HepG2 (cell line): ENCODE measurements around the gene FASTK. TPM values are rescaled to one million over a fixed set of nuclear protein-coding genes. Genes with fewer than 3 reads are reported as not detected.

Experiments used
- ATAC-seq: fragments of 200-7000 bp; cut with Tn5 transposase; 3 replicates; pipeline ENCODE4 v1.9.1; 2020; ENCODE audit warnings: mild to moderate bottlenecking, moderate library complexity
- BruUV-seq: library from RNA; stranded (reverse); fragments of 400-500 nt; replicated peaks from 2 replicates; lab custom pipeline; 2021; lab: Mats Ljungman, UMichigan
- CTCF ChIA-PET: fragments of 300-600 bp; formaldehyde crosslinking; extraction: SDS; loops from one replicate; lab custom pipeline; 2021; ENCODE audit warnings: low total read pairs, inconsistent platforms, low intra/inter-chr PET ratio; lab: Yijun Ruan, JAX
- POLR2A ChIA-PET: fragments of 350-600 bp; sonication (Branson Sonifier 250); formaldehyde crosslinking; loops from one replicate; lab custom pipeline; 2020; ENCODE audit warnings: antibody characterized with exemption, inconsistent platforms; lab: Yijun Ruan, JAX
- DNase-seq: peaks from one replicate; pipeline ENCODE4 v3.0.0-alpha.2; 2015; ENCODE audit warnings: low spot score
- FAIRE-seq: peaks from 3 replicates; lab custom pipeline; 2011; peaks lifted over from hg19 to GRCh38; lab: Jason Lieb, UNC
- H2AFZ ChIP-seq: one replicate; pipeline ENCODE4 v1.6.1; 2011; ENCODE audit warnings: low read length, inconsistent platforms
- H3K27ac ChIP-seq: fragments of 300-600 bp; 3 replicates; pipeline ENCODE4 v1.8.0; 2011; ENCODE audit warnings: mixed run types, mild to moderate bottlenecking, mixed read lengths, low read length, inconsistent platforms; ENCODE audit not compliant: insufficient read depth; ENCODE audit errors: extremely low read length
- H3K27me3 ChIP-seq, 2 experiments: fragments of 200-600 bp in 1 of 2; 2 replicates in 1 of 2; 3 replicates in 1 of 2; pipeline versions ENCODE4 v1.6.0 to v1.8.0; 2011; ENCODE audit warnings: low read length in 2 of 2, mild to moderate bottlenecking in 2 of 2, moderate library complexity in 2 of 2, inconsistent platforms in 1 of 2; ENCODE audit not compliant: insufficient read depth in 2 of 2, control insufficient read depth in 1 of 2
- H3K36me3 ChIP-seq, 2 experiments: fragments of 200-600 bp in 1 of 2; replicated peaks in 1 of 2; 2 replicates in 1 of 2; 3 replicates in 1 of 2; pipeline versions ENCODE4 v1.5.1 to v1.8.0; 2011; ENCODE audit warnings: low read length in 2 of 2, inconsistent platforms in 1 of 2; ENCODE audit not compliant: insufficient read depth in 2 of 2, control insufficient read depth in 1 of 2
- H3K4me1 ChIP-seq: 2 replicates; pipeline ENCODE4 v1.5.1; 2012; ENCODE audit warnings: low read length, inconsistent platforms; ENCODE audit not compliant: insufficient read depth
- H3K4me2 ChIP-seq: 2 replicates; pipeline ENCODE4 v1.6.0; 2011; ENCODE audit warnings: low read depth, low read length, inconsistent platforms
- H3K4me3 ChIP-seq, 3 experiments: fragments of 200-600 bp in 1 of 3; sonication (generic), shearing (Covaris generic) in 1 of 3; replicated peaks in 1 of 3; 2 replicates each; pipeline ENCODE4 v1.5.1; 2011 to 2016; ENCODE audit warnings: low read length in 3 of 3, inconsistent platforms in 2 of 3, low read depth in 2 of 3, mild to moderate bottlenecking in 2 of 3, control low read depth in 1 of 3, mixed read lengths in 1 of 3; ENCODE audit not compliant: insufficient read depth in 1 of 3
- H3K79me2 ChIP-seq: one replicate; pipeline ENCODE4 v1.6.1; 2011; ENCODE audit warnings: low read length, inconsistent platforms; ENCODE audit not compliant: insufficient read depth
- H3K9ac ChIP-seq: 2 replicates; pipeline ENCODE4 v1.6.0; 2011; ENCODE audit warnings: mild to moderate bottlenecking, low read depth, low read length, inconsistent platforms; ENCODE audit not compliant: insufficient read depth
- H3K9me3 ChIP-seq: 2 replicates; pipeline ENCODE4 v1.5.1; 2012; ENCODE audit warnings: mild to moderate bottlenecking, low read length
- H4K20me1 ChIP-seq: 2 replicates; pipeline ENCODE4 v1.6.0; 2011; ENCODE audit warnings: inconsistent platforms, mild to moderate bottlenecking, low read length, moderate library complexity; ENCODE audit not compliant: insufficient read depth
- GPBP1L1 ChIP-seq: sonication (generic); formaldehyde crosslinking; IDR thresholded peaks from 2 replicates; pipeline ENCODE4 v1.5.0; 2020; ENCODE audit warnings: mild to moderate bottlenecking, missing genetic modification reagents
- SOX6 ChIP-seq, 2 experiments: fragments of 450-650 bp in 1 of 2; sonication (generic) in 1 of 2; formaldehyde crosslinking in 1 of 2; IDR thresholded peaks; 2 replicates each; pipeline versions ENCODE4 v1.4.0 to v1.6.1; 2017 to 2020; ENCODE audit warnings: antibody characterized with exemption in 1 of 2, mild to moderate bottlenecking in 1 of 2, missing genetic modification reagents in 1 of 2
- ZNF121 ChIP-seq: sonication (generic); formaldehyde crosslinking; IDR thresholded peaks from 2 replicates; pipeline ENCODE4 v1.5.0; 2020; ENCODE audit warnings: mild to moderate bottlenecking, missing genetic modification reagents
- ZNF574 ChIP-seq: sonication (generic); formaldehyde crosslinking; IDR thresholded peaks from 2 replicates; pipeline ENCODE4 v1.4.0; 2020; ENCODE audit warnings: missing genetic modification reagents
- WGBS: methylation state at CpG from one replicate; pipeline ENCODE4 v1.1.6; 2017; ENCODE audit warnings: low lambda C conversion rate; 5-methylcytosine and 5-hydroxymethylcytosine counted together
- in situ Hi-C: cut with HindIII; loops from 2 replicates; pipeline ENCODE4 v1.10.0; 2017; ENCODE audit warnings: low pct_unique_long_range_greater_than_20kb; ENCODE audit not compliant: extremely low pct_ligation_motif_present
- intact Hi-C: fragments of 100-400 bp; cut with micrococcal nuclease; formaldehyde crosslinking; loops from one replicate; pipeline ENCODE4 v1.10.0; 2022; ENCODE audit not compliant: unreplicated experiment
- polyA plus RNA-seq, 8 experiments: library from polyadenylated mRNA; depleted of rRNA in 3 of 8; stranded (reverse) in 7 of 8; unstranded in 1 of 8; fragments of >200 nt; fragmentation: Illumina TruSeq in 4 of 8; extraction: Trizol in 4 of 8; gene quantifications; 2 replicates each; pipeline versions ENCODE4 v1.2.1 to v1.2.3, GENCODE V29; 2011 to 2016; ENCODE audit warnings: low read depth in 4 of 8, missing spikeins in 1 of 8, mixed read lengths in 1 of 8; ENCODE audit not compliant: insufficient read depth in 1 of 8
- total RNA-seq, 5 experiments: library from RNA; depleted of rRNA; stranded (reverse); fragments of >200 nt; fragmentation: Illumina TruSeq; extraction: Trizol; gene quantifications; 2 replicates each; pipeline ENCODE4 v1.2.3, GENCODE V29; 2016; ENCODE audit warnings: low read depth in 1 of 5

The FASTK gene
- total and polyA plus RNA-seq, 2 of the 13 experiments (the other 11 are each of a cell fraction or from before 2014, with no cell fraction given): 52.9 to 55.7 TPM

GRCh38 chr7:151095123-151095797 is 14.7 kb upstream of the FASTK start (continued):
- TF ChIP-seq ZNF574 (CRISPR knock-in tag): no peak
- TF ChIP-seq GPBP1L1: no peak

- H4K20me1 ChIP-seq: peaks cover 65% of the 10 kb centered on the region
- intact Hi-C loops (no loop called here), in situ Hi-C loops (no loop called here)
- no peak overlapping the region for H3K4me3 ChIP-seq
- H3K9me3 ChIP-seq: no peaks in the 10 kb centered on the region
- H3K36me3 ChIP-seq: peaks cover 7 to 35% of the 10 kb centered on the region in 2 experiments; a peak in 4 of 5 replicates
- no peak overlapping the region for H3K9ac ChIP-seq
- BruUV-seq: no TSS peak
- CTCF ChIA-PET: no interaction called here
- TF ChIP-seq ZNF121 (CRISPR knock-in tag) (peak; percentile 27; the same call in 1 of the 2 replicates), SOX6 (IDR thresholded peaks at IDR 0.05) (no peak), SOX6 (CRISPR knock-in tag; IDR thresholded peaks at IDR 0.05) (no peak)
- peaks cover 21% of the 10 kb centered on the region for H3K4me1 ChIP-seq
- no peaks in the 10 kb centered on the region for H3K27me3 ChIP-seq
- H3K79me2 ChIP-seq: peaks cover 87% of the 10 kb centered on the region
- H2AFZ ChIP-seq: no peak overlapping the region
- ATAC-seq (no peak), DNase-seq (no peak), FAIRE-seq (no peak)
- POLR2A ChIA-PET: interaction anchor here (1.3 kb wide), 1 partner anchor 32 kb away, joined by 5 read pairs; no protein-coding TSS in a partner anchor
- WGBS: 94% methylated on average over 5 of the region's 5 CpGs
- no peak overlapping the region for H3K27ac ChIP-seq
- H3K4me2 ChIP-seq: no peak overlapping the region
Measured at GRCh38 chr7:151094675-151095074, 14.1 kb upstream of the FASTK start.
